Hepatocyte (in vitro differentiated cells): Measurements from ENCODE around the gene LAMB3. TPM values are rescaled to one million over a fixed set of nuclear protein-coding genes. Genes with fewer than 3 reads are reported as not detected.

Experiments
- DNase-seq: peaks from one replicate; pipeline ENCODE4 v3.0.0-alpha.2; 2016; ENCODE audit warnings: low spot score
- H2AFZ ChIP-seq: fragments of 200-600 bp; sonication (generic); 2 replicates; pipeline ENCODE4 v1.6.0; 2016; ENCODE audit warnings: antibody characterized with exemption, mild to moderate bottlenecking
- H3K27ac ChIP-seq: fragments of 200-600 bp; sonication (generic); 2 replicates; pipeline ENCODE4 v1.5.1; 2016; ENCODE audit warnings: mild to moderate bottlenecking
- H3K27me3 ChIP-seq: fragments of 200-600 bp; sonication (generic); 2 replicates; pipeline ENCODE4 v1.6.1; 2016
- H3K36me3 ChIP-seq: fragments of 200-600 bp; sonication (generic); replicated peaks from 2 replicates; pipeline ENCODE4 v1.5.1; 2016; ENCODE audit warnings: low read depth; ENCODE audit not compliant: insufficient read depth
- H3K4me1 ChIP-seq: fragments of 200-600 bp; sonication (generic); 2 replicates; pipeline ENCODE4 v1.5.1; 2016; ENCODE audit warnings: mild to moderate bottlenecking, moderate library complexity; ENCODE audit not compliant: insufficient read depth
- H3K4me2 ChIP-seq: fragments of 200-600 bp; sonication (generic); 2 replicates; pipeline ENCODE4 v1.6.0; 2016
- H3K4me3 ChIP-seq: fragments of 200-600 bp; sonication (generic); 2 replicates; pipeline ENCODE4 v1.5.1; 2016; ENCODE audit warnings: mild to moderate bottlenecking
- H3K79me2 ChIP-seq: fragments of 200-600 bp; sonication (generic); 2 replicates; pipeline ENCODE4 v1.6.0; 2017; ENCODE audit warnings: mild to moderate bottlenecking
- H3K9me2 ChIP-seq: fragments of 200-600 bp; sonication (generic); replicated peaks from 2 replicates; pipeline ENCODE4 v1.6.0; 2017; ENCODE audit warnings: mild to moderate bottlenecking; ENCODE audit not compliant: insufficient read depth
- H3K9me3 ChIP-seq: fragments of 200-600 bp; sonication (generic); 2 replicates; pipeline ENCODE4 v1.5.1; 2016; ENCODE audit warnings: low read depth, mild to moderate bottlenecking
- H4K20me1 ChIP-seq: fragments of 200-600 bp; sonication (generic); 2 replicates; pipeline ENCODE4 v1.6.0; 2016; ENCODE audit warnings: mild to moderate bottlenecking; ENCODE audit not compliant: insufficient read depth, poor library complexity, severe bottlenecking
- CTCF ChIP-seq: fragments of 200-600 bp; sonication (generic); IDR thresholded peaks from 2 replicates; pipeline ENCODE4 v1.5.1; 2016; ENCODE audit warnings: antibody characterized with exemption, mild to moderate bottlenecking; ENCODE audit not compliant: poor library complexity
- EZH2 ChIP-seq: fragments of 200-600 bp; sonication (generic); IDR thresholded peaks from 2 replicates; pipeline ENCODE4 v1.6.1; 2016; ENCODE audit warnings: antibody characterized with exemption, mild to moderate bottlenecking, borderline replicate concordance
- EZH2phosphoT487 ChIP-seq: fragments of 200-600 bp; sonication (generic); IDR thresholded peaks from one replicate; pipeline ENCODE4 v1.6.1; 2018; ENCODE audit warnings: antibody characterized with exemption, mild to moderate bottlenecking, low read depth, moderate library complexity; ENCODE audit not compliant: unreplicated experiment, severe bottlenecking
- WGBS: methylation state at CpG from one replicate; pipeline ENCODE4 v1.1.6; 2016; ENCODE audit warnings: low lambda C conversion rate; ENCODE audit errors: missing lambda C conversion rate; 5-methylcytosine and 5-hydroxymethylcytosine counted together
- polyA plus RNA-seq: library from polyadenylated mRNA; unstranded; fragments of >200 nt; fragmentation: Nextera tagmentation; extraction: Ambion mirVana; gene quantifications from 2 replicates; pipeline ENCODE4 v1.2.1, GENCODE V29; 2016
- total RNA-seq: library from RNA; depleted of rRNA; stranded (reverse); fragments of >200 nt; gene quantifications from 2 replicates; pipeline ENCODE4 v1.2.3, GENCODE V29; 2014

Gene LAMB3
- total and polyA plus RNA-seq, 2 experiments from 2014 or later: 55.9 to 76.9 TPM

GRCh38 chr1:209651138-209651587, 1.1 kb downstream of the LAMB3 start:
- Histone ChIP-seq H3K9me3 (no peaks in the 10 kb centered on the region), H3K79me2 (peaks cover 31% of the 10 kb centered on the region), H3K4me3 (no peak overlapping the region), H3K4me1 (peaks cover 53% of the 10 kb centered on the region), H3K36me3 (no peaks in the 10 kb centered on the region), H3K27me3 (no peaks in the 10 kb centered on the region), H3K27ac (peak overlapping the region; percentile 97), H4K20me1 (no peaks in the 10 kb centered on the region), H2AFZ (no peak overlapping the region), H3K9me2 (no peaks in the 10 kb centered on the region), H3K4me2 (peak overlapping the region; percentile 70)
- peak; percentile 82 for DNase-seq
- WGBS: 46% methylated on average over 5 of the region's 5 CpGs
- no peak for TF ChIP-seq EZH2
- no peak for TF ChIP-seq CTCF
- TF ChIP-seq EZH2phosphoT487: no peak

- Histone ChIP-seq H3K4me2 (peak overlapping the region; percentile 70), H3K79me2 (peaks cover 31% of the 10 kb centered on the region), H3K9me2 (no peaks in the 10 kb centered on the region), H2AFZ (no peak overlapping the region), H3K4me3 (no peak overlapping the region), H3K27me3 (no peaks in the 10 kb centered on the region), H3K9me3 (no peaks in the 10 kb centered on the region), H4K20me1 (no peaks in the 10 kb centered on the region), H3K36me3 (no peaks in the 10 kb centered on the region), H3K4me1 (peaks cover 49% of the 10 kb centered on the region), H3K27ac (peak overlapping the region; percentile 97)
- TF ChIP-seq EZH2: no peak
- no peak for TF ChIP-seq CTCF
- no peak for TF ChIP-seq EZH2phosphoT487
- DNase-seq: no peak
- 87% methylated on average over 1 of the region's 1 CpG for WGBS
Observed at GRCh38 chr1:209650454-209650853, 1.8 kb downstream of the LAMB3 start.

GRCh38 chr1:209648931-209649776, 3.1 kb downstream of the LAMB3 start:
- H3K4me1 ChIP-seq: peaks cover 37% of the 10 kb centered on the region
- TF ChIP-seq CTCF (no peak), EZH2 (no peak), EZH2phosphoT487 (no peak)
- WGBS: 56% methylated on average over 6 of the region's 6 CpGs
- no peak overlapping the region for H2AFZ ChIP-seq
- H3K27me3 ChIP-seq: no peaks in the 10 kb centered on the region
- H3K79me2 ChIP-seq: peaks cover 33% of the 10 kb centered on the region
- H3K27ac ChIP-seq: peak overlapping the region; percentile 97
- DNase-seq: peak; percentile 70
- no peaks in the 10 kb centered on the region for H3K9me3 ChIP-seq
- H3K9me2 ChIP-seq: no peaks in the 10 kb centered on the region
- H3K4me2 ChIP-seq: peak overlapping the region; percentile 70
- no peaks in the 10 kb centered on the region for H4K20me1 ChIP-seq
- no peak overlapping the region for H3K4me3 ChIP-seq
- H3K36me3 ChIP-seq: no peaks in the 10 kb centered on the region
